CD4-positive, CD25-positive, alpha-beta regulatory T cell (primary cell): Measurements from ENCODE around the gene LRRC55. TPM values are rescaled to one million over a fixed set of nuclear protein-coding genes. Genes with fewer than 3 reads are reported as not detected.

ENCODE experiments used
- ATAC-seq, 2 donors: fragments of 150-1000 bp; cut with Tn5 transposase; one replicate each; pipeline ENCODE4 v1.10.0; 2021; ENCODE audit warnings: low read depth in 2 of 2, moderate number of reproducible peaks in 2 of 2, moderate library complexity in 1 of 2
- DNase-seq, 3 donors: peaks; one replicate each; pipeline versions ENCODE4 v3.0.0 to v3.0.0-alpha.2; 2012 to 2022; ENCODE audit warnings: mixed read lengths in 1 of 3
- H3K27ac ChIP-seq: one replicate; pipeline ENCODE4 v1.7.0; 2013; ENCODE audit warnings: mild to moderate bottlenecking, low read length; ENCODE audit not compliant: insufficient read depth, poor library complexity, severe bottlenecking
- H3K27me3 ChIP-seq: one replicate; pipeline ENCODE4 v1.7.0; 2013; ENCODE audit warnings: low read length; ENCODE audit not compliant: control insufficient read depth, insufficient read depth
- H3K36me3 ChIP-seq: one replicate; pipeline ENCODE4 v1.7.0; 2013; ENCODE audit warnings: mild to moderate bottlenecking, low read length, moderate library complexity; ENCODE audit not compliant: control insufficient read depth, insufficient read depth
- H3K4me1 ChIP-seq: 2 replicates; pipeline ENCODE4 v1.7.0; 2013; ENCODE audit warnings: mild to moderate bottlenecking, low read length; ENCODE audit not compliant: insufficient read depth, control insufficient read depth, poor library complexity, severe bottlenecking
- H3K4me3 ChIP-seq: one replicate; pipeline ENCODE4 v1.7.0; 2013; ENCODE audit warnings: low read depth, mild to moderate bottlenecking, low read length, moderate library complexity
- H3K9me3 ChIP-seq, 2 experiments: 1 replicate in 1 of 2; 2 replicates in 1 of 2; pipeline ENCODE4 v1.7.0; 2013; ENCODE audit warnings: low read length in 2 of 2, mild to moderate bottlenecking in 1 of 2, moderate library complexity in 1 of 2; ENCODE audit not compliant: control insufficient read depth in 2 of 2
- H3K27ac Mint-ChIP-seq, 3 donors: one replicate each; pipeline ENCODE4 v1.8.0; 2020 to 2022; ENCODE audit warnings: mild to moderate bottlenecking in 3 of 3, mixed read lengths in 3 of 3, moderate library complexity in 2 of 3
- H3K27me3 Mint-ChIP-seq: one replicate; pipeline ENCODE4 v1.8.0; 2022; ENCODE audit warnings: mild to moderate bottlenecking, mixed read lengths
- H3K36me3 Mint-ChIP-seq: one replicate; pipeline ENCODE4 v1.8.0; 2020; ENCODE audit warnings: mixed read lengths
- H3K4me1 Mint-ChIP-seq, 4 donors: one replicate each; pipeline ENCODE4 v1.8.0; 2020 to 2022; ENCODE audit warnings: mixed read lengths in 4 of 4, mild to moderate bottlenecking in 1 of 4
- H3K4me3 Mint-ChIP-seq, 4 donors: one replicate each; pipeline ENCODE4 v1.8.0; 2020 to 2022; ENCODE audit warnings: mild to moderate bottlenecking in 4 of 4, mixed read lengths in 4 of 4, moderate library complexity in 3 of 4
- H3K9me3 Mint-ChIP-seq, 7 donors: one replicate each; pipeline ENCODE4 v1.8.0; 2020 to 2022; ENCODE audit warnings: mixed read lengths in 7 of 7, mild to moderate bottlenecking in 3 of 7, moderate library complexity in 2 of 7
- polyA plus RNA-seq, 4 donors: library from polyadenylated mRNA; unstranded; fragments of 300-500 nt; fragmentation: Illumina TruSeq; gene quantifications; one replicate each; pipeline ENCODE4 v1.2.3, GENCODE V29; 2021
- total RNA-seq: library from RNA; stranded (reverse); gene quantifications from one replicate; pipeline ENCODE4 v1.2.3, GENCODE V29; 2022

LRRC55 gene
- total RNA-seq (not detected), polyA plus RNA-seq (not detected)

GRCh38 chr11:57181678-57182305 lies at the start of gene LRRC55:
LRRC55 (plus strand) TSS chr11:57181953; CDS start chr11:57182023, 70 bp downstream.
- Histone ChIP-seq H3K4me1 (no peaks in the 10 kb centered on the region), H3K4me3 (no peak within 1 kb of the TSS), H3K9me3 (no peaks in the 10 kb centered on the region), H3K36me3 (no peaks in the 10 kb centered on the region), H3K27ac (no peak within 1 kb of the TSS), H3K27me3 (peaks cover 8% of the 10 kb centered on the region)
- DNase-seq (no peak), ATAC-seq (no peak)
- Mint-ChIP-seq H3K27ac (no peak within 1 kb of the TSS), H3K4me1 (peaks cover 0 to 2% (median 0%) of the 10 kb centered on the region in 4 donors), H3K27me3 (peaks cover 14% of the 10 kb centered on the region), H3K36me3 (no peaks in the 10 kb centered on the region), H3K4me3 (no peak within 1 kb of the TSS), H3K9me3 (peaks cover 0 to 4% (median 0%) of the 10 kb centered on the region in 7 donors)

GRCh38 chr11:57133366-57134038 lies 48.3 kb upstream of the LRRC55 start:
- DNase-seq (no peak), ATAC-seq (no peak)
- no peaks in the 10 kb centered on the region for H3K36me3 ChIP-seq
- peaks cover 0 to 2% (median 0%) of the 10 kb centered on the region in 7 donors for H3K9me3 Mint-ChIP-seq
- H3K27me3 ChIP-seq, result peaks cover 2% of the 10 kb centered on the region
- H3K4me1 Mint-ChIP-seq, result no peaks in the 10 kb centered on the region
- no peak overlapping the region for H3K4me3 ChIP-seq
- no peaks in the 10 kb centered on the region for H3K9me3 ChIP-seq
- no peak overlapping the region for H3K27ac ChIP-seq
- H3K4me3 Mint-ChIP-seq, result no peak overlapping the region
- H3K36me3 Mint-ChIP-seq, result no peaks in the 10 kb centered on the region
- H3K4me1 ChIP-seq, result no peaks in the 10 kb centered on the region
- peaks cover 13% of the 10 kb centered on the region for H3K27me3 Mint-ChIP-seq
- no peak overlapping the region for H3K27ac Mint-ChIP-seq

GRCh38 chr11:57134284-57134683 lies 47.5 kb upstream of the LRRC55 start:
- Histone ChIP-seq H3K27ac (no peak overlapping the region), H3K36me3 (no peaks in the 10 kb centered on the region), H3K4me1 (no peaks in the 10 kb centered on the region), H3K9me3 (no peaks in the 10 kb centered on the region), H3K27me3 (peaks cover 2% of the 10 kb centered on the region), H3K4me3 (no peak overlapping the region)
- H3K27me3 Mint-ChIP-seq, result peaks cover 13% of the 10 kb centered on the region
- H3K4me3 Mint-ChIP-seq, result no peak overlapping the region
- no peak overlapping the region for H3K27ac Mint-ChIP-seq
- no peak for ATAC-seq
- peaks cover 0 to 2% (median 0%) of the 10 kb centered on the region in 7 donors for H3K9me3 Mint-ChIP-seq
- H3K36me3 Mint-ChIP-seq, result no peaks in the 10 kb centered on the region
- no peak for DNase-seq
- H3K4me1 Mint-ChIP-seq, result no peaks in the 10 kb centered on the region

- Mint-ChIP-seq H3K4me1 (no peaks in the 10 kb centered on the region), H3K9me3 (peaks cover 0 to 2% (median 0%) of the 10 kb centered on the region in 7 donors), H3K36me3 (no peaks in the 10 kb centered on the region), H3K27ac (no peak overlapping the region), H3K4me3 (no peak overlapping the region), H3K27me3 (peaks cover 12% of the 10 kb centered on the region)
- H3K27me3 ChIP-seq, result no peaks in the 10 kb centered on the region
- H3K4me1 ChIP-seq, result no peaks in the 10 kb centered on the region
- H3K9me3 ChIP-seq, result no peaks in the 10 kb centered on the region
- ATAC-seq (no peak), DNase-seq (no peak)
- no peak overlapping the region for H3K4me3 ChIP-seq
- no peak overlapping the region for H3K27ac ChIP-seq
- no peaks in the 10 kb centered on the region for H3K36me3 ChIP-seq
Observed at GRCh38 chr11:57135020-57135751, 46.6 kb upstream of the LRRC55 start.

GRCh38 chr11:57140568-57140967 lies 41.2 kb upstream of the LRRC55 start:
- H3K4me1 Mint-ChIP-seq, result no peaks in the 10 kb centered on the region
- DNase-seq (no peak), ATAC-seq (no peak)

GRCh38 chr11:57143459-57143858 lies 38.3 kb upstream of the LRRC55 start:
- H3K27me3 ChIP-seq, result no peaks in the 10 kb centered on the region
- H3K36me3 ChIP-seq, result no peaks in the 10 kb centered on the region
- H3K27ac ChIP-seq, result no peak overlapping the region
- no peaks in the 10 kb centered on the region for H3K36me3 Mint-ChIP-seq
- DNase-seq, result no peak
- no peak for ATAC-seq
- no peak overlapping the region for H3K4me3 ChIP-seq
- H3K4me1 Mint-ChIP-seq, result no peaks in the 10 kb centered on the region
- no peak overlapping the region for H3K27ac Mint-ChIP-seq
- H3K9me3 Mint-ChIP-seq, result peaks cover 0 to 2% (median 0%) of the 10 kb centered on the region in 7 donors
- no peaks in the 10 kb centered on the region for H3K4me1 ChIP-seq
- H3K27me3 Mint-ChIP-seq, result peaks cover 4% of the 10 kb centered on the region
- H3K4me3 Mint-ChIP-seq, result no peak overlapping the region
- no peaks in the 10 kb centered on the region for H3K9me3 ChIP-seq

More at GRCh38 chr11:57140568-57140967, 41.2 kb upstream of the LRRC55 start:
- H3K4me1 ChIP-seq, result no peaks in the 10 kb centered on the region
- no peak overlapping the region for H3K4me3 Mint-ChIP-seq
- H3K27me3 ChIP-seq, result no peaks in the 10 kb centered on the region
- no peaks in the 10 kb centered on the region for H3K9me3 ChIP-seq
- no peaks in the 10 kb centered on the region for H3K36me3 ChIP-seq
- no peak overlapping the region for H3K27ac ChIP-seq
- no peaks in the 10 kb centered on the region for H3K9me3 Mint-ChIP-seq
- no peaks in the 10 kb centered on the region for H3K36me3 Mint-ChIP-seq
- H3K27me3 Mint-ChIP-seq, result no peaks in the 10 kb centered on the region
- no peak overlapping the region for H3K4me3 ChIP-seq
- no peak overlapping the region for H3K27ac Mint-ChIP-seq

- Mint-ChIP-seq H3K4me1 (no peaks in the 10 kb centered on the region), H3K36me3 (no peaks in the 10 kb centered on the region), H3K27ac (no peak overlapping the region), H3K9me3 (peaks cover 0 to 2% (median 0%) of the 10 kb centered on the region in 7 donors), H3K4me3 (no peak overlapping the region), H3K27me3 (peaks cover 4% of the 10 kb centered on the region)
- no peaks in the 10 kb centered on the region for H3K36me3 ChIP-seq
- DNase-seq, result no peak
- H3K4me3 ChIP-seq, result no peak overlapping the region
- H3K4me1 ChIP-seq, result no peaks in the 10 kb centered on the region
- ATAC-seq, result no peak
- no peaks in the 10 kb centered on the region for H3K9me3 ChIP-seq
- no peak overlapping the region for H3K27ac ChIP-seq
- H3K27me3 ChIP-seq, result no peaks in the 10 kb centered on the region
Observed at GRCh38 chr11:57144075-57144474, 37.7 kb upstream of the LRRC55 start.
